Kidney (tissue), 14 donors: Measurements from ENCODE around the gene CD300A. TPM values are rescaled to one million over a fixed set of nuclear protein-coding genes. Genes with fewer than 3 reads are reported as not detected.

ENCODE experiments used
- DNase-seq, 5 donors: peaks; one replicate each; pipeline ENCODE4 v3.0.0-alpha.2; 2013 to 2020
- FAIRE-seq: peaks from 2 replicates; lab custom pipeline; 2012; peaks lifted over from hg19 to GRCh38; lab: Jason Lieb, UNC
- H3K27ac ChIP-seq, 2 donors: one replicate each; pipeline ENCODE4 v1.7.0; 2013; ENCODE audit warnings: low read depth in 2 of 2, low read length in 2 of 2, inconsistent platforms in 1 of 2
- H3K27me3 ChIP-seq: one replicate; pipeline ENCODE4 v1.7.1; 2013; ENCODE audit warnings: low read length, inconsistent platforms; ENCODE audit not compliant: control insufficient read depth, insufficient read depth
- H3K36me3 ChIP-seq, 3 donors: one replicate each; pipeline versions ENCODE4 v1.7.0 to v1.7.1; 2013; ENCODE audit warnings: low read length in 3 of 3, control low read depth in 1 of 3, inconsistent platforms in 1 of 3; ENCODE audit not compliant: insufficient read depth in 3 of 3, control insufficient read depth in 2 of 3
- H3K4me1 ChIP-seq, 3 donors: one replicate each; pipeline versions ENCODE4 v1.7.0 to v1.7.1; 2013; ENCODE audit warnings: low read length in 3 of 3, inconsistent platforms in 1 of 3, low read depth in 1 of 3; ENCODE audit not compliant: control insufficient read depth in 2 of 3, insufficient read depth in 2 of 3
- H3K4me3 ChIP-seq, 3 donors: one replicate each; pipeline versions ENCODE4 v1.7.0 to v1.8.1; 2013; ENCODE audit warnings: low read length in 3 of 3, control low read depth in 1 of 3, inconsistent platforms in 1 of 3
- H3K9ac ChIP-seq, 3 donors: one replicate each; pipeline versions ENCODE4 v1.7.0 to v1.7.1; 2013; ENCODE audit warnings: low read length in 3 of 3, control low read depth in 1 of 3, inconsistent platforms in 1 of 3
- H3K9me3 ChIP-seq, 3 donors: one replicate each; pipeline versions ENCODE4 v1.7.0 to v1.7.1; 2013; ENCODE audit warnings: low read length in 3 of 3, control low read depth in 1 of 3, inconsistent platforms in 1 of 3; ENCODE audit not compliant: control insufficient read depth in 2 of 3, insufficient read depth in 1 of 3
- intact Hi-C: fragments of 100-400 bp; cut with DNase I; formaldehyde crosslinking; loops from one replicate; pipeline ENCODE4 v1.11.1; 2022
- polyA plus RNA-seq: library from polyadenylated mRNA; stranded (reverse); fragments of 350-450 nt; fragmentation: Illumina TruSeq; extraction: RNeasy Lipid Tissue Mini Kit (QIAGEN cat#74804); gene quantifications from one replicate; pipeline ENCODE4 v1.2.3, GENCODE V29; 2014; ENCODE audit warnings: low read depth, low replicate concordance; ENCODE audit not compliant: insufficient read depth
- total RNA-seq: library from RNA; stranded (reverse); fragmentation: NEBNext Ultra II Directional; extraction: Animal tissue kit (Norgen Biotek cat#: 25700); gene quantifications from one replicate; pipeline ENCODE4 v1.2.1, GENCODE V29; 2021
- TF ChIP-seq, protein P1 (sequence below): IDR thresholded peaks from 3 replicates; pipeline ENCODE4 v1.5.1; 2012; ENCODE audit warnings: mild to moderate bottlenecking, moderate library complexity, borderline replicate concordance; ENCODE audit not compliant: insufficient read depth; ENCODE audit errors: extremely low read depth
- donor health status: control.
- donor health status: control.
- donor health status: control.
- donor health status: control.
- donor health status: control.
- donor health status: DM: yes; HTN: yes; CAD: no.
- donor health status: Normal renal cell carcinoma (clear cell type).

CD300A gene
- total and polyA plus RNA-seq, 2 donors from 2014 or later, result 3.1 to 8.2 TPM

DNA sequence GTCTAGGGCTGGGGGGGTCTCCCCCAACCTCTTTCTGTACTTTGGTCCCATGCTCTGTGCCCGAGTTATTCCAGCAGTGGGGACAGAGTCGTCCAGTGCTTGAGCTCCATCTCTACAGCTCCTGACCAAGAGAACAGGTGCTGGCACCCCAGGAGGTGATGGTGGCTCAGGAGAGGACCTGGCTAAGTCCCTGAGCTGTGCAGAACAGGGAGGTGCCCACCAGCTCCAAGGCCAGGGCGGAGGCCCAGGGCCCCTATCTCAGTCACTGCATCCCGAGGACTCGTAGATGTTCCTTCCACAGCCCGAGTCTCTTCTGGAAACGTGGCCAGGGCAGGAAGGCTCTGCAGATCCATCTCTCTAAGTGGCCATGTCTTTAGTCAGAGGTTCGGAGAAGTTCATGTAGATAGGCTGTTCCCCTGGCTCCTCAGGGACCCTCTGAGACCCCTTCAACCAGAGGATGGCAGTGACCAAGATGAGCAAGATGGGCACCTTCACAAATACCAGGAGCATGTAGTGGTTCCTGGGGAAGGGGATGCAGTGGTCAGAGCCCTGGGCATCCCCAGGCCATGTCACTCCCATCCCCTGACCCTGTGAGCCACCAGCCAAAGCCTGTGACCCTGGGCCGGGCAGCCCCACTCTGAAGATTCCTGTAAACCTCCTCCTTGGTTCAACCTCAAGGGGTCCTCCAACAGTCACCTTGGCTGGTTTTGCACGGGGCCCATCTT is 56.1 kb downstream of the CD300A start:
- intact Hi-C loops, result no loop called here
- FAIRE-seq, result no peak

DNA sequence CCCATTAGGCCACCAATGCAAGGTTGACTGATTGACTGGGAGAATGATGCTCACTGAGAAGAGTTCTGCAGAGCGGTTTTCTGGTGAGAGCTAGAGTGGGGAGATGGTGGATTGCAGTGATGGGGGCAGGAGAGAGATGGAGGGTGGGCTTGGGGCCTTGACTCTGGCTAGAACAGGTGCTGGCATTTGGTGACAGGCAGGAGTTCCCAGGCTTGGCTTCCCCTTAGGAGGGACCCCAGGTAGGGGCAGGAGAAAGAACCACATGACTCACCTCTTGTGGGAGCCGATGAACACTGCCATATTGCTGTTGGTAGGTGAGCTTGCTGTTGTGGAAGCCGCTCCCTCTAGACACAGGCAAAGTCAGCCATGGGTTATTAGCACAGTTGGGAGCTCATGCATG is 56.9 kb downstream of the CD300A start:
- DNase-seq (no peak), FAIRE-seq (no peak)
- intact Hi-C loops, result no loop called here
- H3K9me3 ChIP-seq, result no peaks in the 10 kb centered on the region
- no peak overlapping the region for H3K9ac ChIP-seq
- H3K27ac ChIP-seq, result no peak overlapping the region
- no peaks in the 10 kb centered on the region for H3K4me1 ChIP-seq
- H3K4me3 ChIP-seq, result no peak overlapping the region
- TF ChIP-seq, protein P1, sequence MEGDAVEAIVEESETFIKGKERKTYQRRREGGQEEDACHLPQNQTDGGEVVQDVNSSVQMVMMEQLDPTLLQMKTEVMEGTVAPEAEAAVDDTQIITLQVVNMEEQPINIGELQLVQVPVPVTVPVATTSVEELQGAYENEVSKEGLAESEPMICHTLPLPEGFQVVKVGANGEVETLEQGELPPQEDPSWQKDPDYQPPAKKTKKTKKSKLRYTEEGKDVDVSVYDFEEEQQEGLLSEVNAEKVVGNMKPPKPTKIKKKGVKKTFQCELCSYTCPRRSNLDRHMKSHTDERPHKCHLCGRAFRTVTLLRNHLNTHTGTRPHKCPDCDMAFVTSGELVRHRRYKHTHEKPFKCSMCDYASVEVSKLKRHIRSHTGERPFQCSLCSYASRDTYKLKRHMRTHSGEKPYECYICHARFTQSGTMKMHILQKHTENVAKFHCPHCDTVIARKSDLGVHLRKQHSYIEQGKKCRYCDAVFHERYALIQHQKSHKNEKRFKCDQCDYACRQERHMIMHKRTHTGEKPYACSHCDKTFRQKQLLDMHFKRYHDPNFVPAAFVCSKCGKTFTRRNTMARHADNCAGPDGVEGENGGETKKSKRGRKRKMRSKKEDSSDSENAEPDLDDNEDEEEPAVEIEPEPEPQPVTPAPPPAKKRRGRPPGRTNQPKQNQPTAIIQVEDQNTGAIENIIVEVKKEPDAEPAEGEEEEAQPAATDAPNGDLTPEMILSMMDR, result no peak
- H3K27me3 ChIP-seq, result no peaks in the 10 kb centered on the region
- no peaks in the 10 kb centered on the region for H3K36me3 ChIP-seq

More for the DNA sequence above, 56.1 kb downstream of the CD300A start:
- DNase-seq, result no peak
- H3K9me3 ChIP-seq, result no peaks in the 10 kb centered on the region
- H3K9ac ChIP-seq, result no peak overlapping the region
- H3K4me3 ChIP-seq, result no peak overlapping the region
- no peaks in the 10 kb centered on the region for H3K27me3 ChIP-seq
- H3K4me1 ChIP-seq, result no peaks in the 10 kb centered on the region
- TF ChIP-seq, protein P1, result no peak
- H3K36me3 ChIP-seq, result no peaks in the 10 kb centered on the region
- H3K27ac ChIP-seq, result no peak overlapping the region

DNA sequence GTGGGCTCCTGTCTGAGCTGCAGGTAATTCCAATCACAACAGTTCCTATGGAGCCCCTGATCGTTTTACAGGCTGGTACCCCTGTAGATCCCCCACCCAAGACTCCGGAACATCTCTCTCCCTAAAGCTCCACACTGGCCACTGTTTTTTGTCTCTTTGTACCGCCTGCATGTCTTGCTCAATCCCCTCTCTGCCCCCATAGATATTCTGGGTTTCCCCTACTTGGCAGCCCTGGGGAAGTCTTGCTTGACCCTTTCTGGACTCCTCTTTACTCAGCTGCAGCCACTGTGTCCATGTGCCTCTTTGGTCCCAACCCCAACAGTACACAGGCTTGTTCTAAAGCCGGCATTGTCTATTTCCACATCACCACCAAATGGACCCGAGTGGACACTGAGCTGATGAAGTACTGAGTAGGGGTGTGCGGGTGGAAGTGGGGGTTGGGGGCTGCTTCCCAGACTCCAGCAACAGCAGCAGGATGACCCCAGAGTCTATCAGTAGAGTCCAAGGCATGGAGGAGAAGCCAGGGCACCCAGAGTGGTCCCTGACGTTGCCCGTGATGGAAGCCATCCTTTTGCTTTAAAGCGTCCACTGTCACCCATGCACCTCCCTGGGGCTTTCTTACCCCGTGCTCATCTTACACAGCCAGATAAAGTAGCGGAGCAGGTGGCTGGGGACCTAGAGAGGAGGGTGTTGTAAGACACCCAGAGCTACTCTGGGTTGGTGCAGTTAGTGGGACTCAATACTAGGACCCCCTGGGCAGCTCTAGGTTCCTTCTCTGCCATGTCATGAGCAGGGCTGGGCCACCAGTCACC is 58.4 kb downstream of the CD300A start:
- no peak overlapping the region for H3K27ac ChIP-seq
- H3K36me3 ChIP-seq, result no peaks in the 10 kb centered on the region
- no peaks in the 10 kb centered on the region for H3K9me3 ChIP-seq
- no peak overlapping the region for H3K4me3 ChIP-seq
- intact Hi-C loops, result no loop called here
- TF ChIP-seq, protein P1, result no peak
- no peak for DNase-seq
- no peak for FAIRE-seq
- H3K4me1 ChIP-seq, result no peaks in the 10 kb centered on the region
- H3K27me3 ChIP-seq, result no peaks in the 10 kb centered on the region
- H3K9ac ChIP-seq, result no peak overlapping the region
